ENCODE measurements around the gene HYAL3. TPM values are rescaled to one million over a fixed set of nuclear protein-coding genes. Genes with fewer than 3 reads are reported as not detected.

The HYAL3 gene
- total and polyA plus RNA-seq, 2 of the 8 experiments (the other 6 are each of a cell fraction or from before 2014, with no cell fraction given) = 3.2 to 12.2 TPM

DNA sequence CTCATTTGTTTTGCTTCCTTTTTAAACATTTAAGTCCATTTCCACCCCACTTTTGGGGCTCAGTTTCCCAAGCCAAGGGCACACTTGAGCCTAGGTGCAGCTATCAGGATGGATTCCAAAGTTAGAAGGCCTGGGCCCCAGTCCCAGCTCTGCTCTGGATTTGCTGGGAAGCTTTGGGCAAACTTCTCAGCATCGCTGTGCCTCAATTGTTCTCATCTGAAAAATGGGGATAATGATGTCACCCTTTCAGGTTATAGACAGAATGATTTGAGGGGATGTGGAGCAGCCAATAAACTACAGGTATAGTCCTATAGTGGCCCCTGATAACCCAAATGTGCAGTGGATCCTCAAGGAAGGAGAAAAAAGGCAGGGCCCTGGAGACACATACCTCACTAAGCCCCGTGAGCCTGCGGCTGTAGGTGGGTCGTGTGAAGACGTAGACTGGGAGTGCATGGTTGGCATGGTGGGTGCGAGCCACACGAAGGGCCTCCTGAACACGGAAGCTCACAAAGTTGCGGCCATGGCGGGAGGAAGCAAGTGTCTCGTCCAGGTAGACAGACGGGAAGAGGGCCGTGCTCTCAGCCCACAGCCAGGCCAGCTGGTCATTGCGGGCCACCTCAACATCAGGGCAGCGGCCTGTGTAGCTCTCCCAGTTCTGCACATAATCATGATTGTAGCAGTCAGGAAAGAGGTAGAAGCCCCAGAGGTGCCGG lies 20.1 kb upstream of the HYAL3 start (continued):
- no peak for TF ChIP-seq ATF2 (IDR thresholded peaks at IDR 0.05; ENCODE audit: low read length)
- no peak for TF ChIP-seq RFX5 (IDR thresholded peaks at IDR 0.05; ENCODE audit: borderline replicate concordance, low read depth, low read length)
- TF ChIP-seq, protein P1, sequence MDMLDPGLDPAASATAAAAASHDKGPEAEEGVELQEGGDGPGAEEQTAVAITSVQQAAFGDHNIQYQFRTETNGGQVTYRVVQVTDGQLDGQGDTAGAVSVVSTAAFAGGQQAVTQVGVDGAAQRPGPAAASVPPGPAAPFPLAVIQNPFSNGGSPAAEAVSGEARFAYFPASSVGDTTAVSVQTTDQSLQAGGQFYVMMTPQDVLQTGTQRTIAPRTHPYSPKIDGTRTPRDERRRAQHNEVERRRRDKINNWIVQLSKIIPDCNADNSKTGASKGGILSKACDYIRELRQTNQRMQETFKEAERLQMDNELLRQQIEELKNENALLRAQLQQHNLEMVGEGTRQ (IDR thresholded peaks at IDR 0.05; ENCODE audit: low read length) = no peak
- TF ChIP-seq NANOG (IDR thresholded peaks at IDR 0.05; ENCODE audit: insufficient read depth, low read depth, low read length, poor library complexity, severe bottlenecking) = no peak

Data from H1 (cell line).